ENCODE measurements around the gene TYW1B.
"Not testable (repeated sequence)": the region's sequence is repeated elsewhere in the genome, so short reads cannot be mapped to it uniquely, and the experiment has no call there.

TYW1B gene

DNA sequence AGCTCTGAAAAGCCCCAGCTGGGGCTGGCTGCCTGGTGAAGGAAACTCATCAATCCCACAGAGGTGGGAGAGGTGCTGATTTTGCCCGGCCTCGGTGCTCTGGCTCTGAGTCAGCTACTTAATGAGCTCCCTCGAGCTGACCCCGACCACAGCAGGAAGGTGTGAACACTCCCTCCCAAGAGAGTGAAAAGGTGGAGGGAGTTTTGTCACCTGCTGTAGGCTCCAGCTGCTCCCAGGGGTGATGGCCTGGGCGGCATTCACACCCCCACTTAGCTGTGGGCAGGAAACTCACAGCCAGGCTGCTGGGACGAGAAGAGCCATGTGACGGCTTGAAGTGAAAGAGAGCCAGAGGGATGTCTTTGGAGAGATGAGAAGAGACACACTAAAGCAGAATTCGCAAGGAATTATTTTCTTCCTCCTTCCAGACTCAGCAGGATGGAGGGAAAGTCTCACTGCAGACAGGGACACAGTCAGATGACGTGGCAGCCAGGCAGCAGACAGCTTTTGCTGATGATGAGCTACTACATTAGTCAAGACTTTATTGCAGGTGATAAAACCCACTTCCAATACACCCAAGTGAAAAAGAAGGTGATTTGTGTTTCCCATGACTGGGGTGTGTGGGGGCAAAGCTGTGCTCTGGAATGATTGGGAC lies 281.3 kb downstream of the TYW1B start:
- DNase-seq = not testable (repeated sequence)

DNA sequence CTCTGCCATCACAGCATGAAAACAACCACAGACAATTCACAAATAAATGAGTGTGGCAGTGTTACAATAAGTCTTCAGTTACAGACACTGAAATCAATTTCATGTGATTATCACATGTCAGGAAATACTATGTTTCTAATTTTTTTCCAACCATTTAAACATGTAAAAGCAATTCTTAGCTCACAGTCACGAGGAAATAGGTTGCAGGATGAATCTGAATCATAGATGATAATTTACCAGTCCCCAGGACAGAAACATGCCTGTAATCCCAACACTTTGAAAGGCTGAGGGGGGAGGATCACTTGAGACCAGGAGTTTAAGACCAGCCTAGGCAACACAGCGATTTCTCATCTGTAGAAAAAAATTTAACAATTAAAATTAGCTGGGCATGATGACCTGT lies 283.5 kb downstream of the TYW1B start:
- not testable (repeated sequence) for DNase-seq

DNA sequence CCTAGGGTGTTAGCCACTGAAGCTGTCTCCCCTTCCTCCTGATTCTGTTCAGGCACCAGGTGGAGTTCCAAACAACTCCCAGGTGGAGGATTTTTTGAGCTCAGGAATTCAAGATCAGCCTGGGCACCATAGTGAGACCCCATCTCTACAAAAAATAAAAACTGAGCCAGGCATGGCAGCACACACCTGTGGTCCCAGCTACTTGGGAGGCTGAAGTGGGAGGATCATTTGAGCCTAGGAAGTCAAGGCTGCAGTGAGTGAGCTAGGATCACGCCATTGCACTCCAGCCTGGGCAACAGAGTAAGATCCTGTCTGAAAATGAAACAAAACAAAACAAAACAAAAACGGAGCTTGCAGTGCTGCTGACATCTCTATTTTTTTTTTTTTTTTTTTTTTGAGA lies 287.1 kb downstream of the TYW1B start:
- DNase-seq = no peak

DNA sequence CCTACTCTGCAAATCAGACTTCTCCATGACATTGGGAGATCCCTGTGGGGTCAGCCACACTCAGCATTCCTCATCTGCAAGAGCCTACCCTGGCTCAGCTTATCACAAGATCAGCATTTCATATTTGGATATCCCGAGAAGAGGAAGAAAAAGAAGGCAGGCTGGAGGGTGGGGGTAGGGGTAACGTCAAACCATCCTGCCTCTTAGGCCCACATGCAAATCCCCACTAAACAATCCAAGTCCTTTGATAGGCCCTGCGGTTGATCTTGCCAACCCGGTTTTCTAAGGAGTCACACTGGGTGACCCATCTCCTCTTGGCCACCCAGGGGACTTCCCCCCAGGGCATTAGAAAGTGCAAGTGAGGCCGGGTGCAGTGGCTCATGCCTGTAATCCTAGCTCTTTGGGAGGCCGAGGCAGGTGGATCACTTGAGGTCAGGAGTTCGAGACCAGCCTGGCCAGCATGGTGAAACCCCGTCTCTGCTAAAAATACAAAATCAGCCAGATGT lies 287.8 kb downstream of the TYW1B start:
- no peak for DNase-seq

DNA sequence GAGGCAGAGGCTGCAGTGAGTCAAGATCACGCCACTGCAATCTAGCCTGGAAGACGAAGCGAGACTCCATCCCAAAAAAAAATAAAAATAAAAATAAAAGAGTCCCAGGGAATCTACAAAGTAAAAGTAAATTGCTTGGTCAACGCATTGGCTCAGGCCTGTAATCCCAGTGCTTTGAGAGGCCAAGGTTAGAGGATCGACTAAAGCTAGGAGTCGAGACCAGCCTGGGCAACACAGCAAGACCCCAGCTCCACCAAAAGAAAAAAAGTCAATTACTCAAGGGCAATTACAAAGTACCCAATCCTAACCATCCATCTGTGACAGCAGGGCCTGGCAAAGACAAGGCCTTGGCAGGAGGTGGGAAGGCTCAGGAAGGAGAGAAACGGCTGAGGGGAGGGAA lies 288.3 kb downstream of the TYW1B start:
- no peak for DNase-seq

DNA sequence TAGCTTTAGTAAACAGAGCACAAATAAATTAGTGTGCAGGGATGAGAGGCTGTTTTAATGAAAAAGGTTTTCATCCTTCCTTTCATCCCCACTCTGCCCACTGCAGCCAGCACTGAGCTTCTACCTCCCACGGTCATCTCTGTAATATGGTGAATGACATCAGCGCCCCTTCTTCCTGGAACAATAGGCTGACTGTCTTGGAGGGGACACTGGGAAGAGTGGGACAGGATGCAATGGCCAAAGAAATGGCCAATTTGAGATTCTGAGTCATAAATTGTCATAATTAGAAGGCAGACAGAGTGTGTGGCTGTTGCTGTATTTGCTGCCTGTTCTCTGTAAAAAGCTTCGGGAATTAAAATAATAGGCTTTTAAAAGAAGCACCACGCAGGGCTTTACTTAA lies 289.1 kb downstream of the TYW1B start:
- no peak for DNase-seq

DNA sequence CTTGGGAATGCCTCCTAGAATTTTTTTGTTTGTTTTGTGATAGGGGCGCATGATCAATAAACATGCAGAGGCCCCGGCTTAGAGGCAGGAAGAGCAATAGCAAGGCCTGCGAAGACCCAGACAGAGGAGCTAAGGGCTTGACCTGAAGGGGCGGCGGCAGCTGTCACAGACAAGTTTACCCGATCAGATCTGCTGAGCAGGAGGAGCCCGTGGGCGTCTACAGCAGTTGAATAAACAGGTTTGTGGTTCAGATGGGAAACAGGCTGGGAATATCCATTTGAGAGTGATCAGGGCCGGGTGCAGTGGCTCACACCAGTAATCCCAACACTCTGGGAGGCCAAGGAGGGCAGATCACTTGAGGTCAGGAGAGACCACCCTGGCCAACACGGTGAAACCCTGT lies 289.9 kb downstream of the TYW1B start:
- DNase-seq = no peak

DNA sequence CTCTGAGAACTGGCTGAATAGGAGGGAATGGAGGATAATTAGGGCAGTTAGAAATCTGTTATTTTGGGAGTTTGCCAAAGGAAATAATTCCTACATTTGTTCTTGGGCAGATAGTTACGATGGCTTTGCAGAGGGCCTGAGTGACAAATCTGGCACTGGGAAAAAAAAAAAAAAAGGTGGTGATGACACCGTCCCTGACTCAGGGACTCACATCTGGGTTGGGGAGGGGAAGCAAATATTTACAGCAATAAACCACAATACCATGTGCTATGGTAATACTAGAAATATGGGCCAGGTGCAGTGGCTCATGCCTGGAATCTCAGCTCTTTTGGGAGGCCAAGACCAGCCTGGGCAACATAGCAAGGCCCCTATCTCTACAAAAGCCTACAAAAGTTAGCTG lies 292.0 kb downstream of the TYW1B start:
- DNase-seq = not testable (repeated sequence)

DNA sequence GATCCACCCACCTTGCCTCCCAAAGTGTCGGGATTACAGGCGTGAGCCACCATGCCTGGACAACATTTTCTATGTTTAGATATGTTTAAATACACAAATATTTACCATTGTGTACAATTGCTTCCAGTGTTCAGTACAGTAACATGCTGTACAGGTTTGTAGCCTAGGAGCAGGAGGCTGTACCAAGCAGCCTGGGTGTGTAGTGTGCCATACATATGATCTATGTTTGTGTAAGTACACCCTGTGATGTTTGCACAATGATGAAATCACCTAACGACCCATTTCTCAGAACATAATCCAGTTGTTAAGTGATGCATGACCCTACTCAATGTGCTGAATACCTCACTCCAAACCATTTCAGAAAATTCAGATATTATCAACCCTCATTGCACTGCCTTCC lies 297.0 kb downstream of the TYW1B start:
- not testable (repeated sequence) for DNase-seq
